ENCODE results near the gene ALPL. TPM values are rescaled to one million over a fixed set of nuclear protein-coding genes. Genes with fewer than 3 reads are reported as not detected.
"Not testable (repeated sequence)": the region's sequence is repeated elsewhere in the genome, so short reads cannot be mapped to it uniquely, and the experiment has no call there.

ALPL gene
- total RNA-seq, 2 experiments from 2014 or later = not detected

- H3K27ac Mint-ChIP-seq = no peak overlapping the region
- ChIA-PET POLR2A (no interaction called here), CTCF (interaction anchor here (0.6 to 1.1 kb wide), 2 partner anchors 27 to 101 kb away, joined by 3 read pairs; no protein-coding TSS in a partner anchor)
- peaks cover 2% of the 10 kb centered on the region for H3K27me3 Mint-ChIP-seq
- no peaks in the 10 kb centered on the region for H3K36me3 Mint-ChIP-seq (ENCODE audit: low read depth)
- ATAC-seq (no peak), DNase-seq (no peak)
- no peaks in the 10 kb centered on the region for H3K4me1 Mint-ChIP-seq (ENCODE audit: low read depth)
- intact Hi-C loops (cut with micrococcal nuclease) = no loop called here
- no peak overlapping the region for H3K4me3 Mint-ChIP-seq
- TF ChIP-seq, protein P1, sequence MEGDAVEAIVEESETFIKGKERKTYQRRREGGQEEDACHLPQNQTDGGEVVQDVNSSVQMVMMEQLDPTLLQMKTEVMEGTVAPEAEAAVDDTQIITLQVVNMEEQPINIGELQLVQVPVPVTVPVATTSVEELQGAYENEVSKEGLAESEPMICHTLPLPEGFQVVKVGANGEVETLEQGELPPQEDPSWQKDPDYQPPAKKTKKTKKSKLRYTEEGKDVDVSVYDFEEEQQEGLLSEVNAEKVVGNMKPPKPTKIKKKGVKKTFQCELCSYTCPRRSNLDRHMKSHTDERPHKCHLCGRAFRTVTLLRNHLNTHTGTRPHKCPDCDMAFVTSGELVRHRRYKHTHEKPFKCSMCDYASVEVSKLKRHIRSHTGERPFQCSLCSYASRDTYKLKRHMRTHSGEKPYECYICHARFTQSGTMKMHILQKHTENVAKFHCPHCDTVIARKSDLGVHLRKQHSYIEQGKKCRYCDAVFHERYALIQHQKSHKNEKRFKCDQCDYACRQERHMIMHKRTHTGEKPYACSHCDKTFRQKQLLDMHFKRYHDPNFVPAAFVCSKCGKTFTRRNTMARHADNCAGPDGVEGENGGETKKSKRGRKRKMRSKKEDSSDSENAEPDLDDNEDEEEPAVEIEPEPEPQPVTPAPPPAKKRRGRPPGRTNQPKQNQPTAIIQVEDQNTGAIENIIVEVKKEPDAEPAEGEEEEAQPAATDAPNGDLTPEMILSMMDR (IDR thresholded peaks at IDR 0.05) = no peak
- H3K9me3 Mint-ChIP-seq = no peaks in the 10 kb centered on the region
Observed at GRCh38 chr1:21518774-21519455, 9.7 kb downstream of the ALPL start.

- intact Hi-C loops (cut with micrococcal nuclease) = not testable (repeated sequence)
- CTCF ChIA-PET = interaction anchor here (1.1 kb wide), 1 partner anchor 26 kb away, joined by 3 read pairs; no protein-coding TSS in a partner anchor
Observed at GRCh38 chr1:21519486-21520070, 10.4 kb downstream of the ALPL start.

GRCh38 chr1:21520899-21521716 is 11.9 kb downstream of the ALPL start:
- POLR2A ChIA-PET = no interaction called here
- Mint-ChIP-seq H3K9me3 (no peaks in the 10 kb centered on the region), H3K27ac (no peak overlapping the region), H3K4me1 (ENCODE audit: low read depth) (no peaks in the 10 kb centered on the region), H3K27me3 (peaks cover 1% of the 10 kb centered on the region), H3K4me3 (no peak overlapping the region), H3K36me3 (ENCODE audit: low read depth) (no peaks in the 10 kb centered on the region)
- TF ChIP-seq, protein P1 (IDR thresholded peaks at IDR 0.05) = no peak
- no peak for ATAC-seq
- CTCF ChIA-PET = interaction anchor here (1.0 kb wide), 2 partner anchors 13 to 17 kb away, joined by 3 read pairs; no protein-coding TSS in a partner anchor
- no peak for DNase-seq
- intact Hi-C loops (cut with micrococcal nuclease) = no loop called here

More at GRCh38 chr1:21519486-21520070, 10.4 kb downstream of the ALPL start:
- H3K9me3 Mint-ChIP-seq; H3K27me3 Mint-ChIP-seq; DNase-seq; H3K4me1 Mint-ChIP-seq (ENCODE audit: low read depth); POLR2A ChIA-PET; H3K27ac Mint-ChIP-seq; ATAC-seq; H3K4me3 Mint-ChIP-seq; H3K36me3 Mint-ChIP-seq (ENCODE audit: low read depth): not testable (repeated sequence)

GRCh38 chr1:21521717-21522060 is 12.5 kb downstream of the ALPL start:
- Mint-ChIP-seq H3K9me3 (no peaks in the 10 kb centered on the region), H3K4me1 (ENCODE audit: low read depth) (no peaks in the 10 kb centered on the region), H3K4me3 (no peak overlapping the region), H3K27ac (no peak overlapping the region), H3K36me3 (ENCODE audit: low read depth) (no peaks in the 10 kb centered on the region), H3K27me3 (no peaks in the 10 kb centered on the region)
- CTCF ChIA-PET = interaction anchor here (0.6 to 1.0 kb wide), 3 partner anchors 14 to 188 kb away, joined by 3 read pairs; no protein-coding TSS in a partner anchor
- DNase-seq (no peak), ATAC-seq (no peak)
- POLR2A ChIA-PET = no interaction called here
- TF ChIP-seq, protein P1 (IDR thresholded peaks at IDR 0.05) = no peak
- intact Hi-C loops (cut with micrococcal nuclease) = no loop called here

- Mint-ChIP-seq H3K27ac (no peak overlapping the region), H3K4me1 (ENCODE audit: low read depth) (no peaks in the 10 kb centered on the region), H3K9me3 (no peaks in the 10 kb centered on the region), H3K27me3 (no peaks in the 10 kb centered on the region), H3K4me3 (no peak overlapping the region), H3K36me3 (ENCODE audit: low read depth) (no peaks in the 10 kb centered on the region)
- ChIA-PET POLR2A (no interaction called here), CTCF (interaction anchor here (0.6 to 1.4 kb wide), 2 partner anchors 14 to 187 kb away, joined by 3 read pairs; no protein-coding TSS in a partner anchor)
- TF ChIP-seq, protein P1 (IDR thresholded peaks at IDR 0.05) = no peak
- intact Hi-C loops (cut with micrococcal nuclease) = no loop called here
- no peak for ATAC-seq
- DNase-seq = no peak
Observed at GRCh38 chr1:21522525-21523038, 13.4 kb downstream of the ALPL start.
